ENCODE data around the gene SCAPER. TPM values are rescaled to one million over a fixed set of nuclear protein-coding genes. Genes with fewer than 3 reads are reported as not detected.
A peak's percentile ranks its signal among the peaks of the same experiment; 100 is the strongest.

Gene SCAPER
- total RNA-seq, 1 experiment from 2014 or later = 12.7 TPM

DNA sequence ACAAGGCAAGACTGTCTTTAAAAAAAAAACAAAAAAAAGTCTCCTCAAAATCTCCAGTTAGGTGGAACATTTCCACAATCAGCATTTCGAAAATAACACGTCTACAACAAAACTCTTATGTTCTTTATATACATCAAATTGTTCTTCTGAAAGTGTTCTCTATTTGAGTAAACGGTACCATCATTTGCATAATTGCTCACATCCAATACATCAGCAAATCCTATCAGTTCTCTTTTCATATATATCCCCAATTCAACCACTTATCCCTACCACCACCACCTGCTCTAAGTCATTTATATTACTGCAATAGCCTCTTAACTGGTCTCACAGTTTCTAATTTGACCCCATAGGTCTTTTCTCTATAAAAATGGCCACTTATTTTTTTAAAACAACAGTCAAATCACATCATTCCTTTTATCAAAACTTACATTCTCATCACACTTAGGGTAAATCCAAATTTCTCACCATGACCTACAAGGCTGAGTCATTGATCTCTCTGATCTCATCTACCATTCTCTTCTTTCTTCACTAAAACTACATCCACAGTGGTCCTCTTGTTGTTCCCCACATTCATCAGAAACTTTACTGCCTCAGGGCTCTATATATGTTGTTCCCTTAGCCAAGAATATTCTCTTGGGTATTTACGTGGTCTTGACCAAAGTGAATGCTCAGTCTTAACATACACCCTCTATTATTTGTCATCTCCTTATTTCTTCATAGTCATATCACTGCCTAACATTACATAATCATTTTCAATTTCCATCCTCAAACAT, 237.0 kb downstream of the SCAPER start:
- peak; percentile 77 for DNase-seq (ENCODE audit: low read depth, low spot score)
- in situ Hi-C loops (cut with HindIII; ENCODE audit: low pct_unique_long_range_greater_than_20kb, low sequenced_read_pairs) = no loop called here

DNA sequence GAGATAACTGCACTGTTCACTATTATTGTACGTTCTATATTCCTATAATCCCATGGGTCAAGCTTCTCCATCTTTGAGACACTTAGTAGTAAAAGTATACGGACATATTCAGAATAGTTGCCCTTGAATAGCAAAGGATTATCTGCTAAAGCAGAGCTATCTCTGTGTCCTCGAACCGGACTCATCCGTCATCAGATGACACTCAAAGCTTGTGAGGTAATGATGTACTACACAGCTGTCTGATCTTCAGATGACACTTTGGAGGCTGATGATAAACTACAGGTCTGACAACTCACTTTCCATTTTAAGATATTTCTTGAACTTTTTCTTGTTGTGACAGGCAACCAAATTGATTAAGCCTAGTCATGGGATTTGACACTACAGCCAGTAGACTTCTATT, 240.2 kb downstream of the SCAPER start:
- DNase-seq (ENCODE audit: low read depth, low spot score) = no peak
- in situ Hi-C loops (cut with HindIII; ENCODE audit: low pct_unique_long_range_greater_than_20kb, low sequenced_read_pairs) = no loop called here

DNA sequence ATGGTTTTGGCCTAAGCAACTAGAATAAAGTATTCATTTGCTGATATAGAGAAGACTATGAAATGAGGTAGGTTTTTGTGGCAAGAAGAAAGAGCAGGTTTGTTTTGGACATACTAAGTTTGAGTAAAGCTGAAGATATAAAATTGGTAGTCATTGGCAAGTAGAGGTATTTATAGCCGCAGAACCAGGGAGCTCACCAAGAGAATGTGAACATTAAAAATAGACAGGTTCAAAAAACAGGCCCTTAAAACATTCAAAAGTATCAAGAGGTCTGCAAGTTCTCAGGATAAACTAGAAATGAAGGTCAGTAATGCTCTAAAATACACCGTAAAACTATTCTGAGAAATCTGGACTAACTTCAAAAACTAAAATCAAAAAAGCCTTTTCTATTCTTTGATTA, 240.7 kb downstream of the SCAPER start:
- in situ Hi-C loops (cut with HindIII; ENCODE audit: low pct_unique_long_range_greater_than_20kb, low sequenced_read_pairs) = no loop called here
- DNase-seq (ENCODE audit: low read depth, low spot score) = no peak

DNA sequence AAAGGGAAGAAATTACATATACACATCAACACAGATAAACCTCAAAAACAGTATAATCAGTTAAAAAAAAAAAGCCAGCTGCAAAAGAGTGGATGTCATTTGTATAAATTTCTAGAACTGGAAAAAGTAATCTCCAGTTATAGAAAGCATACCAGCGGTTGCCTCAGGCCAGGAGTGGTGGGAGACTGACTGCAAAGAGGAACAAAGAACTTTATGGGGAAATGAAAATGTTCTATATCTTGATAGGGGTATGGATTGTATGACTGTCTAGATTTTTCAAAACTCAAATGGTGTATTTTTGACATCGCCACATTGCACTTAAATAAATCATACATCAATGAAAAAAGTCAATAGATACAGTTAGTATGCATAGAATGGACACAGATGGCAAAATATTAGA, 241.6 kb downstream of the SCAPER start:
- in situ Hi-C loops (cut with HindIII; ENCODE audit: low pct_unique_long_range_greater_than_20kb, low sequenced_read_pairs) = no loop called here
- DNase-seq (ENCODE audit: low read depth, low spot score) = no peak

DNA sequence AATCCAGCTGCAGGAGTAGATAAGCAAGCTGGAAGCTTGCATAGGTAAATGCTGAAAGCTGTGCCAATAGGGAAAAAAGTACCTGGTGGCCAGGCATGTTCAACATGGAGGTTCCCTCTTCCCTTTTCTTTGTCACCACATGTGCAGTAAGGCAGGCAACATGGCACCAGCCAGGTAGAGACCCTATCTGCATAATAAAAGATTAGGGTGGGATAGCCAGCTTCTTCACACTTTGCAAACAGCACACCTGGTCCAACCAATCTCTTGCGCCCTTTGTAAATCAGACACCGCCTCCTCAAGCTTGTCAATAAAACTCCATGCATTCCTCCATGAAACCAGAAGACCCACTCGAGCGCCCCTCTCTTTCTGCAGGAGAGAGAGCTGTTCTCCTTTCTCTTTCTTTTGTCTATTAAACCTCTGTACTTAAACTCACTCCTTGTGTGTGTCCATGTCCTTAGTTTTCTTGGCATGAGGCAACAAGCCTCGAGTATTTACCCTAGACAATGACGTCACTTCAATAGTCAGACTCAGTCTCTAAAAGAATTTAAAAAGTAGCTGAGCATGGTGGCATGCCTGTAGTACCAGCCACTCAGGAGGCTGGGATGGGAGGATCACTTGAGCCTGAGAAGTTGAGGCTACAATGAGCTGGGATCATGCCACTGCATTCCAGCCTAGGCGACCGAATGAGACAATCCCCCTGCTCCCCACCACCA, 256.3 kb downstream of the SCAPER start:
- in situ Hi-C loops (cut with HindIII; ENCODE audit: low pct_unique_long_range_greater_than_20kb, low sequenced_read_pairs) = no loop called here
- DNase-seq (ENCODE audit: low read depth, low spot score) = no peak

DNA sequence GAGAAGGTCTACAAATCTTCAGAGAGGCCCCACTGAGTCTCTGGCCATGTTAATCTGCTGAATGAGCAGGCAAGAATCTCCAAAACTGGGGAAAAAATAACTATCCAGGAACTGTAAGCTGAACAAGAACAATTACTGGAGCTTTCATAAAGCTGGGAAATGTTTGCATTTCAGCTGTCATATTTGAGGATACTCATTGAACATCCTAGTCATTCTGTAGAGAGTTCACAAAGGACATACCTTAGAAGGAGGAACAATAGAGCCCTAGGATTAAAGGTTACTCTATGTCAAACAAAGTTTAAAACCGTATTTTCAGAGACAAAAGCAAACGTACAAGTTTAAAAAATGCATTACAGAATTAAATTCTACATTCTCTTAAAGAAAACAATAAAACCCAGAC, 257.5 kb downstream of the SCAPER start:
- no peak for DNase-seq (ENCODE audit: low read depth, low spot score)
- in situ Hi-C loops (cut with HindIII; ENCODE audit: low pct_unique_long_range_greater_than_20kb, low sequenced_read_pairs) = no loop called here

DNA sequence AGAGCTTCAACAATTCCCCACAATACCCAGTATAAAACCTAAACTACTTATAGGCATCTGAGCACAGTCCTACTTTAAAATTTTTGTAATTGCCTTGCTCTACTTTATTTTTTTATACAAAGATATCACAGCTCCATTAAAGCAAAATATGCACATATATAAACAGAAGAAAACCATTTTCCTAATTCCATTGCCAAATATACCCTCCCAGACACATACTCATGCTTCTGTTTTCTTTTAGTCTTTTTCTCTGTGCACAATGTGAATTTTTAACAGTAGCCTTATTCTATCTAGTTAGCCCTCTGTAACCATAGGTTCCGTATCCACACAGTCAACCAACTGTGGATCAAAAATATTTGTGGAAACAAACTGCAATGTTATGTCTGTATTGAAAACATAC, 260.5 kb downstream of the SCAPER start:
- DNase-seq (ENCODE audit: low read depth, low spot score) = no peak
- in situ Hi-C loops (cut with HindIII; ENCODE audit: low pct_unique_long_range_greater_than_20kb, low sequenced_read_pairs) = no loop called here

DNA sequence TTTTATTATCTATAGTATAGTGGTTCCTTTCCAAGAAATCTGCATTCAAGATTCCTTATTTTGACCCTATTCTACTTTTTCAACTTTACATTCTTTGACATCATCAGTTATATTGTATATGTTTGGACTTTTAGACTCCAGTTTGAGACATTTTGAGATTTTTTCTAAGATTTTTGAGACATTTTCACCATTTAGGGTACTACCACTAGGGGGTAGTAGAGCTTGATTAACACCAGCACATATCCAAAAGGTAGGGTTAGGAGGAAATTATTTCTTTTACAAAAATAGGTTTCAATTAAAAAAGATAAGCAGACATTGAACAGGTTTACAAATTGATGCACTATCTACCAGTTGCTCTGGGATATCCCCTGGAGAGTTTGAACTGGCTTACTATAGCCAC, 262.5 kb downstream of the SCAPER start:
- in situ Hi-C loops (cut with HindIII; ENCODE audit: low pct_unique_long_range_greater_than_20kb, low sequenced_read_pairs) = no loop called here
- DNase-seq (ENCODE audit: low read depth, low spot score) = peak; percentile 20

DNA sequence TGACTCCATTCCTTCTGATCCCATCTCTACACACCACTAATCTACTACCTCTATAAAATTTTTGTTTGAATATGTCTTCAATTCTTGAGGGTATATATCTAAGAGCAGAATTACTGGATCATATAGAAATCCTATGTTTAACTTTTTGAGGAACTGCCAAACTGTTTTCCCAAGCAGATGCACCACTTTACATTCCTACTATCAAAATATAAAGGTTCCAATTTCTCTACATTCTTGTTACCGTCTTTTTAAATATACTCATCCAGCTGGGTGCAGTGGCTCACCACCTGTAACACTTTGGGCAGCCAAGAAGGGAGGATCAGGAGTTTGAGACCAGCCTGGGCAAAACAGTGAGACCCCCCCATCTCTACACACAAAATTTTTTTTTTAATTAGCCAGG, 268.0 kb downstream of the SCAPER start:
- no peak for DNase-seq (ENCODE audit: low read depth, low spot score)
- in situ Hi-C loops (cut with HindIII; ENCODE audit: low pct_unique_long_range_greater_than_20kb, low sequenced_read_pairs) = no loop called here

DNA sequence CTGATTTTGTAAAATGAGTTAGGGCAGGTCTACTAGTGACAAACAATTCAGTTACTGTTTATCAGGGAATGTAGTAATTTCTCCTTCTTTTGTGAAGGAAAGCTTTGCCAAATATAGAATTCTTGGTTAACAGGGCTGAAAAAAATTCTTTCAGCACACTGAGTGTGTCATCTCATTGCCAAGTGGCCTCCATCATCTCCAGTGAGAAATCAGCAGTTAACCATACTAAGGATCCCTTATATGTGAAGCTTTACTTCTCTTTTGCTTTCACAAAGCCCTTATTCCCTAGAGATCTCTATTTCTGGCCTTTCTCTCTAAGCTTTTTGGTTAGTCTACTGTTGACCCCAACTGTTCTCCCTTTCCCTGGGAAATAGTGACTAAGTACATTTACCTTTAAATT, 269.1 kb downstream of the SCAPER start:
- in situ Hi-C loops (cut with HindIII; ENCODE audit: low pct_unique_long_range_greater_than_20kb, low sequenced_read_pairs) = no loop called here
- no peak for DNase-seq (ENCODE audit: low read depth, low spot score)

DNA sequence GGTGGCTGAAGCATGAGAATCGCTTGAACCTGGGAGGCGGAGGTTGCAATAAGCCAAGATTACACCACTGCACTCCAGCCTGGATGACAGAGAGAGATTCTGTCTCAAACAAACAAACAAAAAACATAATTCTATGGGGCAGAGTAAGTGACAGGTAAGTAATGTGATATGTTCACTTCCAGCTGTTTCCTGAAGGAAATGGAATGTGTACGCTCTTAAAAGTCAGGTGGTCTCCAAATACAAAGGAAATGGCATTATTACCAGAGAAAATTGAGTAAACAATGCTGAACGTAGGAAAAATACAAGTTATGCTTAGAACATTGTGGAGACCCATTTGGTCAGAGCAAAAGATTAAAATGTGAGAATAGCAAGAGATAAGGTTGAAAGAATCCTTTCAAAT, 278.5 kb downstream of the SCAPER start:
- in situ Hi-C loops (cut with HindIII; ENCODE audit: low pct_unique_long_range_greater_than_20kb, low sequenced_read_pairs) = no loop called here
- no peak for DNase-seq (ENCODE audit: low read depth, low spot score)

DNA sequence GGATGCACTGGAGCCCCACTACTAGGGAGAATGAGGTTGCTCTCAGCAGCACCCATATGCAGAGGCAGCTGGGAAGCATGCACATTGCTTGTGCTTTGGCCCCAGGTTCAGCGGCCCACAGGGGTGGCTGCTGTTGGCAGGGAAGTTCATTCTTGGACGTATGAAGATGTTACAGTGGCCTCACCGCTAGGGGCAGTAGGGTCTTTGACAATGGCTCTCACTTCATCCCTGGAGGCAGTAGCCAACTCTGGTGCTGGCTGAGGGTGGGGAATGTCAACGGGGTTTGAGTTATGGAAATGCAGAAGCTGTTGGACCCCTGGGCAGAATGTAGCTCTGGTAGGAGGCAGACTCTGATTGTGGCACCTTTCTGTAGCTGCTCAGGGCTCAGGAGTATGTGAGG, 279.9 kb downstream of the SCAPER start:
- peak; percentile 46 for DNase-seq (ENCODE audit: low read depth, low spot score)
- in situ Hi-C loops (cut with HindIII; ENCODE audit: low pct_unique_long_range_greater_than_20kb, low sequenced_read_pairs) = no loop called here

DNA sequence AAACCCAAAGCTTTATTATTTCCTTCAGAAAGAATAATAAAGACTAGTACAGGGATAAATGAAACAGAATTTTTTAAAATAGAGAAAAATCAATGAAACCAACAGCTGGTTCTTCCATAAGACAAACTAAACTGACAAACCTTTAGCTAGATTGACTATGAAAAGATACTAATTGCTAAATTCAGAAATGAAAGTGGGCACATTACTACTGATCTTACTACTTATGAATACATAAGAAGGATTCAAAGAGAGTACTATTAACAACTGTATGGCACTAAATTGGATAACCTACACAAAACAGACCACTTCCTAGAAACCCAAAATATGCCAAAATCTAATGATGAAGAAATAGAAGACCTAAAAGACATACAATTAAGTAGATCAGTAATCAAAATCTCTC, 290.4 kb downstream of the SCAPER start:
- in situ Hi-C loops (cut with HindIII; ENCODE audit: low pct_unique_long_range_greater_than_20kb, low sequenced_read_pairs) = no loop called here
- no peak for DNase-seq (ENCODE audit: low read depth, low spot score)

DNA sequence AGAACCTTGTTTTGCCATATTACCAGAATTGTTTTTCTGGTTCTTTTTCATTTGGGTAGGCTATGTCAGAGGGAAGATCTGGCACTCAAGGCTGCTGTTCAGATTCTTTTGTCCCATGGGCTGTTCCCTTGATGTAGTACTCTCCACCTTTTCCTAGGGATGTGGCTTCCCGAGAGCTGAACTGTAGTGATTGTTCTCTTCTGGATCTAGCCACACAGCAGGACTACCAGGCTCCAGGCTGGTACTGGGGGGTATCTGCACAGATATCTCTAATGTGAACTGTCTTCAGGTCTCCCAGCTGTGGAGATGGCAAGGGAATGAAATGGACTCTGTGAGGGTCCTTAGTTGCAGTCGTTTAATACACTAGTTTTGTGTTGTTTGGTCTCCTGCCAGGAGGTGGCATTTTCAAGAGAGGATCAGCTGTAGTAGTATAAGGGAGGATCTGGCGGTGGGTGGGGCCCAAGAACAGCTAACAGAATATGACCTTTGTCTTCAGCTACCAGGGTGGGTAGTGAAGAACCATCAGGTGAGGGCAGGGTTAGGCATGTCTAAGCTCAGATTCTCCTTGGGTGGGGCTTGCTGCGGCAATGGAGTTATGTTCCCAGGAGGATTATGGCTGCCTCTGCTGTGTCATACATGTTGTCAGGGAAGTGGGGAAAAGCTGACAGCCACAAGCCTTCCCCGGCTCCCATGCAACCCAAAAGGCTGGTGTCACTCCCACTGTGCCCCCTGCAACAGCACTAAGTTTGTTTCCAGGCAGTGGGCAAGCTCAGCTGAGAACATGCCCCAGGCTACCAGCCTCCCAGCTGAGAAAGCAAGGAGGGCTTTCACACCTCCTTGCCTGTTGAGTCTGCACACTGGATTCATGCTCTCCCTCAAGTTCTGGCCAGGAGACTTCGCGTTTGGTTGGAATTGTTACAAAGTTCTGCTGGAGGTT, 316.1 kb downstream of the SCAPER start:
- in situ Hi-C loops (cut with HindIII; ENCODE audit: low pct_unique_long_range_greater_than_20kb, low sequenced_read_pairs) = no loop called here
- no peak for DNase-seq (ENCODE audit: low read depth, low spot score)

DNA sequence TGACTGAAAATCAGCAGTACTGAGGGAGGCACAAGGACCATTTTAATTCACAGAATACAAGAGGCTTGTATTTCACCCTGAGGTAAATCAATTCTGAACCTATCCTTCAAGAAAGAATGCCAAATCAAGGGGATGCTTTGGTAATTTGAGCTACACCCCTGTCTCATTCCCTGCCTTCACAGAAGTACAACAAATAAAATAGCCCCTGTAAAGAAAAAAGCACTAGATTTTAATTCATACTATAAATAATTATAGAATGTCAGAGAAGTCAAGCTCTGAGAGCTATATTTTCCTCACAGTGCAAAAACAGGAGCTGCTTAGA, 319.6 kb downstream of the SCAPER start:
- in situ Hi-C loops (cut with HindIII; ENCODE audit: low pct_unique_long_range_greater_than_20kb, low sequenced_read_pairs) = no loop called here
- no peak for DNase-seq (ENCODE audit: low read depth, low spot score)

DNA sequence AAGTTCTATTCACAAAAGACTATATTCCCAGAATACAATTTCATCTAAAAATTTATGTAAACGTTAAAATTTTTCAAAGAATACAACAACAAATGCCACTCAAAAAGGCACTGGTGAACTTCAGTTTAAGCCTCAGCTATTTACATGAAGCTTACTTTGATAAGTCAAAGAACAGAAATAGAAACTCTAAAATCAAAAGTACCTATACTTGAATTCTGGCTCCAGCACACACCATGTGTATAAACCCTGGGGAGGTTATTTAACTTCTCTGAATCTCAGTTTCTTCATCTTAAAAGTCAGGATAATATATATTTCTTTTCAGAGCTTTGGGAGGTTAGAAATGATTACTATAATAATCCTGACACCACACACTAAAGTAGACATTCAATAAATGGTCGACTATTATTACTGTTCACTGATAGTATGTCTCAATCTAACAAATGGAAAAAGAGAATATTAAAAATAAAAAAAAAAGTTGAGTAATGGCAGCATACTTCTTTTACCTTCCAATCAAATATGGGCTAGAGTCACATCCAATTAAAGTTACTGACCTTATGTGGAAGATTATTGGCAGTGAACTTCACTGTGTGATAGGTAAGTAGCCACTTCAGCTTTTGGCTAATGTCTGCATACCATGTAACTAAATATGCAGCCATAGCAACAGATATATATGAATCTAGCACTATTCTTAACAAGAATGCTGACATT, 320.1 kb downstream of the SCAPER start:
- no peak for DNase-seq (ENCODE audit: low read depth, low spot score)
- in situ Hi-C loops (cut with HindIII; ENCODE audit: low pct_unique_long_range_greater_than_20kb, low sequenced_read_pairs) = no loop called here

DNA sequence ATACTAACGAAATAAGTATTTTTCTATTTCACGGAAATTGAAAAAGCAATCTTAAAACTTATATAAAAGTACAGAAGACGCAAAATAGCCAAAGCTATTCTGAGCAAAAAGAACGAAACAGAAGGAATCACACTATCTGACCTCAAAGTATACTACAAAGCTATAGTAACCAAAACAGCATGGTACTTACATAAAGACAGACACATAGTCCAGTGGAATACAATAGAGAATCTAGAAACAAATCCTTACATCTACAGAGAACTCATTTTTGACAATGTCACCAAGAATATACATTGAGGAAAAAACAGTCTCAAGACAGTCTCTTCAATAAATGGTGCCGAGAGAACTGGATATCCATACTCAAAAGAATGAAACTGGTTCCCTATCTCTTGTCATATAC, 322.6 kb downstream of the SCAPER start:
- in situ Hi-C loops (cut with HindIII; ENCODE audit: low pct_unique_long_range_greater_than_20kb, low sequenced_read_pairs) = no loop called here
- DNase-seq (ENCODE audit: low read depth, low spot score) = no peak

All from SK-MEL-5 (cell line).